ENCODE data around the gene MLNR.

MLNR gene

DNA sequence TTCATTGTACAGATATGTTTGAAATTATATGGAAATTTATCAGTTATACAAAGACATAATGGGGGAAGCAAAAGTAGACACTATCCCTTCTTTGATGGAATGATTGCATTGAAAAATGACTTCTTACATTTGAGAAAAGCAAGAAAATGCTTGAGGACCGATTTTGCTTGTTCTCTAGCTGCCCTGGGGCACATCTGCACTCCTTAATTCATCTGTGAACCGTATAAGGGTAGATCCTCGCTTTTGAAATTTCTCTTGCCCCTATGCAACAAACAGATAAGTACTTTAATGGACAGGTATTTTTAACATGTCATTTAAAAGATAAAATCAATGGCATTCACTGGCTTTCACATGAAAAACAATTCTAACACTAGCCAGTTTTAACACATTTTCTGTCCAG is 13.5 kb upstream of the MLNR start:
- Histone ChIP-seq H3K4me3 (ENCODE audit: insufficient read depth, low read length, poor library complexity, severe bottlenecking) (no peak overlapping the region), H3K36me3 (ENCODE audit: low read length) (peaks cover 16% of the 10 kb centered on the region; the same call in 1 of the 2 replicates), H3K79me2 (ENCODE audit: insufficient read depth, low read length) (no peaks in the 10 kb centered on the region), H2AFZ (ENCODE audit: low read depth, low read length, severe bottlenecking) (no peak overlapping the region), H3K27ac (ENCODE audit: low read depth, low read length) (no peak overlapping the region), H3K9me3 (ENCODE audit: insufficient read depth, low read length) (no peaks in the 10 kb centered on the region), H4K20me1 (ENCODE audit: low read depth, low read length) (no peaks in the 10 kb centered on the region), H3F3A (ENCODE audit: insufficient read depth) (no peaks in the 10 kb centered on the region), H3K27me3 (ENCODE audit: low read length) (no peaks in the 10 kb centered on the region), H3K9me2 (replicated peaks; ENCODE audit: insufficient read depth, low read length) (no peaks in the 10 kb centered on the region), H3K4me2 (ENCODE audit: low read depth, low read length, poor library complexity, severe bottlenecking) (no peak overlapping the region), H3K9ac (ENCODE audit: low read length) (no peak overlapping the region)
- no peak for TF ChIP-seq EZH2phosphoT487 (conservative IDR thresholded peaks at IDR 0.05; ENCODE audit: low read length)
- TF ChIP-seq, protein P1, sequence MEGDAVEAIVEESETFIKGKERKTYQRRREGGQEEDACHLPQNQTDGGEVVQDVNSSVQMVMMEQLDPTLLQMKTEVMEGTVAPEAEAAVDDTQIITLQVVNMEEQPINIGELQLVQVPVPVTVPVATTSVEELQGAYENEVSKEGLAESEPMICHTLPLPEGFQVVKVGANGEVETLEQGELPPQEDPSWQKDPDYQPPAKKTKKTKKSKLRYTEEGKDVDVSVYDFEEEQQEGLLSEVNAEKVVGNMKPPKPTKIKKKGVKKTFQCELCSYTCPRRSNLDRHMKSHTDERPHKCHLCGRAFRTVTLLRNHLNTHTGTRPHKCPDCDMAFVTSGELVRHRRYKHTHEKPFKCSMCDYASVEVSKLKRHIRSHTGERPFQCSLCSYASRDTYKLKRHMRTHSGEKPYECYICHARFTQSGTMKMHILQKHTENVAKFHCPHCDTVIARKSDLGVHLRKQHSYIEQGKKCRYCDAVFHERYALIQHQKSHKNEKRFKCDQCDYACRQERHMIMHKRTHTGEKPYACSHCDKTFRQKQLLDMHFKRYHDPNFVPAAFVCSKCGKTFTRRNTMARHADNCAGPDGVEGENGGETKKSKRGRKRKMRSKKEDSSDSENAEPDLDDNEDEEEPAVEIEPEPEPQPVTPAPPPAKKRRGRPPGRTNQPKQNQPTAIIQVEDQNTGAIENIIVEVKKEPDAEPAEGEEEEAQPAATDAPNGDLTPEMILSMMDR (IDR thresholded peaks at IDR 0.05; ENCODE audit: insufficient read depth, low read length, poor library complexity, severe bottlenecking) = no peak

DNA sequence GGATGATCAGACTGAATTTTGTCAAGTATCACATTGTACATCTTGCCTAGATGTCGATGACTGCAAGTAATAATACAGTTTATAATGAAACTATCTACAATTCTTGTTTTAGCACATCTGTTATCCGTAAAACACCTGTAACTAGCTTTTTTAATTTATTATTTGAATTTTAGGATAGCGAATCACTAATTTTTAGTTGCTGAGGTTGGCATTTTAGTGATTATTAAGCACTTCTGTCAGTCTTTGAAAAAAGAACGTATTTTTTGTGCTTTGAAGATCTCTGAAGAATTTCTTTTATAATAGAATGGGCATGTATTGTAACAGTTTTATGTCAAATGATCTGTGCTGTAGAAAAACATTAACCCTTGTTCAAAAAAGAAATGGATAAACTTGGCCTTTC is 11.5 kb upstream of the MLNR start:
- TF ChIP-seq, protein P1 (IDR thresholded peaks at IDR 0.05; ENCODE audit: insufficient read depth, low read length, poor library complexity, severe bottlenecking) = no peak
- TF ChIP-seq EZH2phosphoT487 (conservative IDR thresholded peaks at IDR 0.05; ENCODE audit: low read length) = no peak
- no peak overlapping the region for H3K4me3 ChIP-seq (ENCODE audit: insufficient read depth, low read length, poor library complexity, severe bottlenecking)
- H3K79me2 ChIP-seq (ENCODE audit: insufficient read depth, low read length) = no peaks in the 10 kb centered on the region
- H2AFZ ChIP-seq (ENCODE audit: low read depth, low read length, severe bottlenecking) = no peak overlapping the region
- peaks cover 13% of the 10 kb centered on the region; the same call in 1 of the 2 replicates for H3K36me3 ChIP-seq (ENCODE audit: low read length)
- no peaks in the 10 kb centered on the region for H4K20me1 ChIP-seq (ENCODE audit: low read depth, low read length)
- no peaks in the 10 kb centered on the region for H3K27me3 ChIP-seq (ENCODE audit: low read length)
- no peaks in the 10 kb centered on the region for H3K9me2 ChIP-seq (replicated peaks; ENCODE audit: insufficient read depth, low read length)
- no peaks in the 10 kb centered on the region for H3F3A ChIP-seq (ENCODE audit: insufficient read depth)
- H3K4me2 ChIP-seq (ENCODE audit: low read depth, low read length, poor library complexity, severe bottlenecking) = no peak overlapping the region
- H3K9me3 ChIP-seq (ENCODE audit: insufficient read depth, low read length) = no peaks in the 10 kb centered on the region
- no peak overlapping the region for H3K9ac ChIP-seq (ENCODE audit: low read length)
- no peak overlapping the region for H3K27ac ChIP-seq (ENCODE audit: low read depth, low read length)

DNA sequence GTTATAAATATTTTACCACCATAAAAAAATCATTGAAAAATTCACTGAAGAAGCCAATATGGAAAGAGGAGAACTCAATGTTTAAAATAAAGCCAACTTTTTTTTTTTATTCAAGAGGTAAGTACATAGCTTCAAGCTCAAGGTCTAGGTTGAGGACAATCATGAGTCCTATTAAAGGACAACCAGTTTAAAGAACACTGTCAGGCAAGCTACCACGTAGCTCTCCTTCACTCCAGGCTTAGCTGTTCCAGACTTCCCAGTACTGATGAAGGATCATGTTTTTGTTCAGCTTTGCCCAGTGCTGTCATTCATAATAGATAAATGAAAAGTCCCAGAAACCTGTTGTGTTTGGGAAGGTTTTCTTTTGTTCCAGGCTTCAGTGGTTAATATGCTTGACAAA is 10.0 kb upstream of the MLNR start:
- no peak overlapping the region for H3K27ac ChIP-seq (ENCODE audit: low read depth, low read length)
- H3K9me2 ChIP-seq (replicated peaks; ENCODE audit: insufficient read depth, low read length) = no peaks in the 10 kb centered on the region
- H3F3A ChIP-seq (ENCODE audit: insufficient read depth) = no peaks in the 10 kb centered on the region
- H3K27me3 ChIP-seq (ENCODE audit: low read length) = no peaks in the 10 kb centered on the region
- no peaks in the 10 kb centered on the region for H3K9me3 ChIP-seq (ENCODE audit: insufficient read depth, low read length)
- no peaks in the 10 kb centered on the region for H4K20me1 ChIP-seq (ENCODE audit: low read depth, low read length)
- H2AFZ ChIP-seq (ENCODE audit: low read depth, low read length, severe bottlenecking) = no peak overlapping the region
- H3K36me3 ChIP-seq (ENCODE audit: low read length) = peaks cover 1% of the 10 kb centered on the region; the same call in 1 of the 2 replicates
- no peaks in the 10 kb centered on the region for H3K79me2 ChIP-seq (ENCODE audit: insufficient read depth, low read length)
- H3K9ac ChIP-seq (ENCODE audit: low read length) = no peak overlapping the region
- no peak overlapping the region for H3K4me3 ChIP-seq (ENCODE audit: insufficient read depth, low read length, poor library complexity, severe bottlenecking)
- H3K4me2 ChIP-seq (ENCODE audit: low read depth, low read length, poor library complexity, severe bottlenecking) = no peak overlapping the region
- no peak for TF ChIP-seq EZH2phosphoT487 (conservative IDR thresholded peaks at IDR 0.05; ENCODE audit: low read length)
- TF ChIP-seq, protein P1 (IDR thresholded peaks at IDR 0.05; ENCODE audit: insufficient read depth, low read length, poor library complexity, severe bottlenecking) = no peak

All from SU-DHL-6 (cell line).